Uterus (tissue), 4 donors: ENCODE data around the gene TLR6. TPM values are rescaled to one million over a fixed set of nuclear protein-coding genes. Genes with fewer than 3 reads are reported as not detected.
A peak's percentile ranks its signal among the peaks of the same experiment; 100 is the strongest.

ENCODE experiments used
- DNase-seq, 2 donors: peaks; one replicate each; pipeline ENCODE4 v3.0.0-alpha.2; 2019 to 2020
- H3K27ac ChIP-seq, 2 donors: fragments of 200-600 bp; sonication (generic); 1 replicate in 1 of 2; 2 replicates in 1 of 2; pipeline ENCODE4 v1.5.1; 2016 to 2018
- H3K27me3 ChIP-seq, 2 donors: fragments of 200-600 bp; sonication (generic); one replicate each; pipeline ENCODE4 v1.5.1; 2018 to 2019; ENCODE audit warnings: control low read depth in 1 of 2
- H3K36me3 ChIP-seq, 2 donors: fragments of 200-600 bp; sonication (generic); one replicate each; pipeline ENCODE4 v1.5.1; 2019; ENCODE audit warnings: control low read depth in 1 of 2
- H3K4me1 ChIP-seq, 2 donors: fragments of 200-600 bp; sonication (generic); one replicate each; pipeline ENCODE4 v1.5.1; 2018 to 2019; ENCODE audit warnings: control low read depth in 1 of 2
- H3K4me3 ChIP-seq, 2 donors: fragments of 200-600 bp; sonication (generic); 1 replicate in 1 of 2; 2 replicates in 1 of 2; pipeline ENCODE4 v1.5.1; 2018 to 2019; ENCODE audit warnings: mild to moderate bottlenecking in 1 of 2
- H3K9me3 ChIP-seq, 2 donors: fragments of 200-600 bp; sonication (generic); one replicate each; pipeline ENCODE4 v1.5.1; 2019; ENCODE audit warnings: control low read depth in 1 of 2
- CTCF ChIP-seq, 4 experiments: fragments of 200-600 bp in 2 of 4; fragments of 450-650 bp in 2 of 4; sonication (generic) in 2 of 4; IDR thresholded peaks; one replicate each; pipeline ENCODE4 v1.5.1; 2016 to 2019; ENCODE audit warnings: antibody characterized with exemption in 4 of 4, mild to moderate bottlenecking in 2 of 4, moderate library complexity in 1 of 4
- POLR2A ChIP-seq, 2 donors: fragments of 450-650 bp; IDR thresholded peaks; one replicate each; pipeline ENCODE4 v1.6.1; 2016; ENCODE audit warnings: antibody characterized with exemption in 2 of 2, mild to moderate bottlenecking in 1 of 2, moderate library complexity in 1 of 2
- intact Hi-C: fragments of 100-400 bp; cut with DNase I; formaldehyde crosslinking; loops from one replicate; pipeline ENCODE4 v1.15.1; 2023; ENCODE audit warnings: low total_unique reads
- total RNA-seq, 4 donors: library from RNA; depleted of rRNA in 3 of 4; stranded (reverse); fragments of >200 nt in 3 of 4; gene quantifications; one replicate each; pipeline versions ENCODE4 v1.1.0 to v1.2.4, GENCODE V29; 2014 to 2023
- donor health status: DM: yes; HTN: yes; CAD: no.

Gene TLR6
- total RNA-seq, 4 donors from 2014 or later: 1.5 to 10.0 (median 4.4) TPM

GRCh38 chr4:38902695-38903094 is 46.1 kb upstream of the TLR6 start:
- no peak for TF ChIP-seq POLR2A (IDR thresholded peaks at IDR 0.05)
- TF ChIP-seq CTCF (IDR thresholded peaks at IDR 0.05): peak in 3 of 4 experiments; percentile 11 to 35 (median 25)
- Histone ChIP-seq H3K9me3 (no peaks in the 10 kb centered on the region), H3K27me3 (no peaks in the 10 kb centered on the region), H3K36me3 (no peaks in the 10 kb centered on the region), H3K4me3 (no peak overlapping the region), H3K27ac (no peak overlapping the region), H3K4me1 (no peaks in the 10 kb centered on the region)
- intact Hi-C loops: no loop called here
- DNase-seq: no peak

- TF ChIP-seq CTCF (IDR thresholded peaks at IDR 0.05) (no peak), POLR2A (IDR thresholded peaks at IDR 0.05) (no peak)
- Histone ChIP-seq H3K36me3 (no peaks in the 10 kb centered on the region), H3K27me3 (no peaks in the 10 kb centered on the region), H3K27ac (no peak overlapping the region), H3K4me1 (no peaks in the 10 kb centered on the region), H3K9me3 (no peaks in the 10 kb centered on the region), H3K4me3 (no peak overlapping the region)
- intact Hi-C loops: no loop called here
- no peak for DNase-seq
Measured at GRCh38 chr4:38902221-38902620, 45.6 kb upstream of the TLR6 start.

GRCh38 chr4:38898245-38898644 is 41.6 kb upstream of the TLR6 start:
- Histone ChIP-seq H3K4me1 (no peaks in the 10 kb centered on the region), H3K36me3 (no peaks in the 10 kb centered on the region), H3K27me3 (no peaks in the 10 kb centered on the region), H3K4me3 (no peak overlapping the region), H3K9me3 (no peaks in the 10 kb centered on the region), H3K27ac (no peak overlapping the region)
- intact Hi-C loops: no loop called here
- TF ChIP-seq POLR2A (IDR thresholded peaks at IDR 0.05) (no peak), CTCF (IDR thresholded peaks at IDR 0.05) (no peak)
- DNase-seq: no peak

- no peak overlapping the region for H3K27ac ChIP-seq
- no peaks in the 10 kb centered on the region for H3K4me1 ChIP-seq
- H3K27me3 ChIP-seq: no peaks in the 10 kb centered on the region
- no peaks in the 10 kb centered on the region for H3K36me3 ChIP-seq
- no peak for TF ChIP-seq CTCF (IDR thresholded peaks at IDR 0.05)
- TF ChIP-seq POLR2A (IDR thresholded peaks at IDR 0.05): no peak
- intact Hi-C loops: no loop called here
- DNase-seq: no peak
- no peaks in the 10 kb centered on the region for H3K9me3 ChIP-seq
- H3K4me3 ChIP-seq: no peak overlapping the region
Measured at GRCh38 chr4:38896940-38897339, 40.3 kb upstream of the TLR6 start.

GRCh38 chr4:38894322-38894982 is 37.8 kb upstream of the TLR6 start:
- no peaks in the 10 kb centered on the region for H3K36me3 ChIP-seq
- no peak overlapping the region for H3K4me3 ChIP-seq
- H3K27ac ChIP-seq: no peak overlapping the region
- no peak for DNase-seq
- H3K4me1 ChIP-seq: no peaks in the 10 kb centered on the region
- no peaks in the 10 kb centered on the region for H3K9me3 ChIP-seq
- intact Hi-C loops: no loop called here
- H3K27me3 ChIP-seq: no peaks in the 10 kb centered on the region
- TF ChIP-seq POLR2A (IDR thresholded peaks at IDR 0.05) (no peak), CTCF (IDR thresholded peaks at IDR 0.05) (no peak)
